PC-9 (cell line): ENCODE measurements around the gene CDK5RAP1.

Experiments
- CTCF ChIP-seq: fragments of 200-600 bp; sonication (generic); conservative IDR thresholded peaks from 2 replicates; pipeline ENCODE4 v1.6.1; 2017; ENCODE audit warnings: mixed run types, antibody characterized with exemption, mild to moderate bottlenecking, moderate library complexity
- EZH2 ChIP-seq: fragments of 200-600 bp; sonication (generic); IDR thresholded peaks from 2 replicates; pipeline ENCODE4 v1.8.0; 2017; ENCODE audit warnings: antibody characterized with exemption, low read depth

GRCh38 chr20:33408313-33408712 is 7.0 kb upstream of the CDK5RAP1 start:
- no peak for TF ChIP-seq CTCF
- TF ChIP-seq EZH2, result no peak
